Common myeloid progenitor, CD34-positive (primary cell): Measurements from ENCODE around the gene MEIS1.

Source experiments
- CTCF ChIA-PET: fragments of 350-600 bp; sonication (Branson Sonifier 250); formaldehyde crosslinking; loops from one replicate; lab custom pipeline; 2021; ENCODE audit warnings: antibody characterized with exemption; lab: Charles Lee
- POLR2A ChIA-PET: fragments of 350-600 bp; sonication (Branson Sonifier 250); formaldehyde crosslinking; loops from one replicate; lab custom pipeline; 2021; ENCODE audit warnings: antibody characterized with exemption; lab: Charles Lee
- DNase-seq, 3 donors: peaks; one replicate each; pipeline versions ENCODE4 v3.0.0 to v3.0.0-alpha.2; 2013
- H3K27ac ChIP-seq, 2 experiments: 1 replicate in 1 of 2; 2 replicates in 1 of 2; pipeline ENCODE4 v1.7.0; 2013; ENCODE audit warnings: inconsistent platforms in 2 of 2, low read length in 2 of 2, mild to moderate bottlenecking in 2 of 2, low read depth in 1 of 2, moderate library complexity in 1 of 2; ENCODE audit not compliant: severe bottlenecking in 2 of 2, insufficient read depth in 1 of 2, poor library complexity in 1 of 2
- H3K27me3 ChIP-seq, 5 experiments: replicated peaks in 2 of 5; 1 replicate in 3 of 5; 2 replicates in 2 of 5; pipeline versions ENCODE4 v1.6.1 to v1.7.0; 2013; ENCODE audit warnings: low read length in 4 of 5, mild to moderate bottlenecking in 2 of 5, moderate library complexity in 2 of 5, inconsistent platforms in 1 of 5; ENCODE audit not compliant: insufficient read depth in 5 of 5, control insufficient read depth in 4 of 5
- H3K36me3 ChIP-seq, 4 experiments: 1 replicate in 2 of 4; 2 replicates in 2 of 4; pipeline versions ENCODE4 v1.6.1 to v1.7.0; 2013; ENCODE audit warnings: low read length in 3 of 4, control low read depth in 1 of 4, mild to moderate bottlenecking in 1 of 4; ENCODE audit not compliant: control insufficient read depth in 4 of 4, insufficient read depth in 4 of 4
- H3K4me1 ChIP-seq, 4 experiments: 1 replicate in 3 of 4; 2 replicates in 1 of 4; pipeline versions ENCODE4 v1.6.1 to v1.7.1; 2013; ENCODE audit warnings: low read length in 3 of 4, mild to moderate bottlenecking in 3 of 4, control low read depth in 1 of 4, inconsistent platforms in 1 of 4, moderate library complexity in 1 of 4; ENCODE audit not compliant: control insufficient read depth in 4 of 4, insufficient read depth in 4 of 4; ENCODE audit errors: control extremely low read depth in 1 of 4
- H3K4me3 ChIP-seq, 7 experiments: 1 replicate in 4 of 7; 2 replicates in 3 of 7; pipeline versions ENCODE4 v1.5.1 to v1.7.0; 2013; ENCODE audit warnings: mild to moderate bottlenecking in 7 of 7, low read length in 6 of 7, moderate library complexity in 6 of 7, inconsistent platforms in 2 of 7, low read depth in 2 of 7, control low read depth in 1 of 7; ENCODE audit not compliant: insufficient read depth in 4 of 7, control insufficient read depth in 1 of 7; ENCODE audit errors: extremely low read depth in 1 of 7
- H3K9me3 ChIP-seq, 5 experiments: 1 replicate in 4 of 5; 2 replicates in 1 of 5; pipeline versions ENCODE4 v1.6.1 to v1.7.1; 2013; ENCODE audit warnings: low read length in 4 of 5, mild to moderate bottlenecking in 2 of 5, inconsistent platforms in 1 of 5, low read depth in 1 of 5, moderate library complexity in 1 of 5; ENCODE audit not compliant: control insufficient read depth in 4 of 5, insufficient read depth in 2 of 5; ENCODE audit errors: control extremely low read depth in 1 of 5
- WGBS: methylation state at CpG from one replicate; pipeline ENCODE4 v1.1.5; 2013; ENCODE audit not compliant: insufficient coverage; 5-methylcytosine and 5-hydroxymethylcytosine counted together

MEIS1 gene

GRCh38 chr2:66522611-66523376 lies 87.9 kb downstream of the MEIS1 start:
- ChIA-PET CTCF (interaction anchor here (1.1 to 3.3 kb wide), 5 partner anchors 9 to 58 kb away, joined by 3 to 19 read pairs (median 9); no protein-coding TSS in a partner anchor), POLR2A (no interaction called here)
- 50% methylated on average over 2 of the region's 6 CpGs for WGBS
- H3K36me3 ChIP-seq = peaks cover 0 to 23% (median 10%) of the 10 kb centered on the region in 4 experiments
- H3K4me3 ChIP-seq = peak overlapping the region in 1 of 7 experiments; percentile 45
- H3K9me3 ChIP-seq = no peaks in the 10 kb centered on the region
- H3K27me3 ChIP-seq = no peaks in the 10 kb centered on the region
- H3K27ac ChIP-seq = no peak overlapping the region
- peaks cover 32 to 72% (median 61%) of the 10 kb centered on the region in 4 experiments for H3K4me1 ChIP-seq
- peak in 1 of 3 donors; percentile 59 for DNase-seq

GRCh38 chr2:66523377-66523969 lies 88.5 kb downstream of the MEIS1 start:
- DNase-seq = no peak
- no peaks in the 10 kb centered on the region for H3K9me3 ChIP-seq
- no peak overlapping the region for H3K4me3 ChIP-seq
- peak overlapping the region in 1 of 2 experiments; percentile 37 for H3K27ac ChIP-seq
- WGBS = 100% methylated on average over 2 of the region's 5 CpGs
- CTCF ChIA-PET = interaction anchor here (2.4 to 2.9 kb wide), 2 partner anchors 10 to 30 kb away, joined by 9 to 11 read pairs; no protein-coding TSS in a partner anchor
- POLR2A ChIA-PET = no interaction called here
- no peaks in the 10 kb centered on the region for H3K27me3 ChIP-seq
- peaks cover 0 to 22% (median 8%) of the 10 kb centered on the region in 4 experiments for H3K36me3 ChIP-seq
- peaks cover 32 to 79% (median 64%) of the 10 kb centered on the region in 4 experiments for H3K4me1 ChIP-seq

- Histone ChIP-seq H3K27me3 (no peaks in the 10 kb centered on the region), H3K27ac (peak overlapping the region in 1 of 2 experiments; percentile 37), H3K4me1 (peaks cover 32 to 83% (median 64%) of the 10 kb centered on the region in 4 experiments), H3K9me3 (no peaks in the 10 kb centered on the region), H3K4me3 (no peak overlapping the region), H3K36me3 (peaks cover 0 to 21% (median 7%) of the 10 kb centered on the region in 4 experiments)
- CTCF ChIA-PET = no interaction called here
- DNase-seq = no peak
- 92% methylated on average over 1 of the region's 2 CpGs for WGBS
- POLR2A ChIA-PET = no interaction called here
Observed at GRCh38 chr2:66523990-66524389, 89.1 kb downstream of the MEIS1 start.

GRCh38 chr2:66525606-66526005 lies 90.7 kb downstream of the MEIS1 start:
- peak overlapping the region; percentile 16 to 22 for H3K27ac ChIP-seq
- peaks cover 0 to 13% (median 1%) of the 10 kb centered on the region in 4 experiments for H3K36me3 ChIP-seq
- ChIA-PET POLR2A (interaction anchor here (0.6 to 1.0 kb wide), 2 partner anchors 82 to 87 kb away, joined by 3 to 4 read pairs; no protein-coding TSS in a partner anchor), CTCF (interaction anchor here (0.8 to 1.9 kb wide), 10 partner anchors 10 to 83 kb away, joined by 3 to 9 read pairs (median 3); no protein-coding TSS in a partner anchor)
- H3K4me1 ChIP-seq = peaks cover 32 to 93% (median 65%) of the 10 kb centered on the region in 4 experiments
- WGBS = no CpG with 5 or more reads among the region's 5 CpGs
- peak overlapping the region in 2 of 7 experiments; percentile 8 to 25 for H3K4me3 ChIP-seq
- peak in 2 of 3 donors; percentile 81 to 85 for DNase-seq
- no peaks in the 10 kb centered on the region for H3K9me3 ChIP-seq
- no peaks in the 10 kb centered on the region for H3K27me3 ChIP-seq

- peaks cover 0 to 11% (median 3%) of the 10 kb centered on the region in 4 experiments for H3K36me3 ChIP-seq
- WGBS = 0% methylated on average over 1 of the region's 2 CpGs
- H3K4me3 ChIP-seq = peak overlapping the region in 1 of 7 experiments; percentile 25
- no peaks in the 10 kb centered on the region for H3K27me3 ChIP-seq
- H3K27ac ChIP-seq = peak overlapping the region; percentile 16 to 22
- CTCF ChIA-PET = interaction anchor here (1.0 to 1.9 kb wide), 8 partner anchors 12 to 81 kb away, joined by 3 to 9 read pairs (median 3); no protein-coding TSS in a partner anchor
- peak; percentile 45 to 80 (median 73) for DNase-seq
- no peaks in the 10 kb centered on the region for H3K9me3 ChIP-seq
- H3K4me1 ChIP-seq = peaks cover 28 to 92% (median 62%) of the 10 kb centered on the region in 4 experiments
- POLR2A ChIA-PET = interaction anchor here (0.6 kb wide), 1 partner anchor 26 kb away, joined by 3 read pairs; no protein-coding TSS in a partner anchor
Observed at GRCh38 chr2:66526180-66526579, 91.3 kb downstream of the MEIS1 start.

- Histone ChIP-seq H3K27me3 (no peaks in the 10 kb centered on the region), H3K4me1 (peaks cover 15 to 66% (median 39%) of the 10 kb centered on the region in 4 experiments), H3K36me3 (peaks cover 0 to 16% (median 6%) of the 10 kb centered on the region in 4 experiments), H3K4me3 (peak overlapping the region in 1 of 7 experiments; percentile 13), H3K9me3 (no peaks in the 10 kb centered on the region), H3K27ac (no peak overlapping the region)
- ChIA-PET CTCF (interaction anchor here (0.6 to 2.7 kb wide), 7 partner anchors 9 to 975 kb away, joined by 3 to 8 read pairs (median 4); no protein-coding TSS in a partner anchor), POLR2A (no interaction called here)
- 100% methylated on average over 1 of the region's 1 CpG for WGBS
- no peak for DNase-seq
Observed at GRCh38 chr2:66528974-66529724, 94.2 kb downstream of the MEIS1 start.
